GM12801 (cell line): ENCODE results near the gene NHSL2.

Experiments
- CTCF ChIP-seq: IDR thresholded peaks from one replicate; pipeline ENCODE4 v1.5.1; 2011; ENCODE audit warnings: control low read depth; ENCODE audit not compliant: insufficient read length; ENCODE audit errors: extremely low read depth

NHSL2 gene

GRCh38 chrX:72046447-72046846 is 135.8 kb downstream of the NHSL2 start:
- no peak for TF ChIP-seq CTCF

- no peak for TF ChIP-seq CTCF
These were observed 138.1 kb downstream of the NHSL2 start for GRCh38 chrX:72048510-72049455.

- no peak for TF ChIP-seq CTCF
These were observed 139.4 kb downstream of the NHSL2 start for GRCh38 chrX:72050011-72050410.

GRCh38 chrX:72051589-72051988 is 140.9 kb downstream of the NHSL2 start:
- no peak for TF ChIP-seq CTCF

- no peak for TF ChIP-seq CTCF
These were observed 141.9 kb downstream of the NHSL2 start for GRCh38 chrX:72052415-72053090.

GRCh38 chrX:72053508-72053907 is 142.9 kb downstream of the NHSL2 start:
- TF ChIP-seq CTCF, result no peak

GRCh38 chrX:72054779-72055489 is 144.3 kb downstream of the NHSL2 start:
- no peak for TF ChIP-seq CTCF
